ENCODE results near the gene EPS8L3. TPM values are rescaled to one million over a fixed set of nuclear protein-coding genes. Genes with fewer than 3 reads are reported as not detected.

Gene EPS8L3
- total and polyA plus RNA-seq, 9 of the 15 experiments (the other 6 are each of a cell fraction or from before 2014, with no cell fraction given) = 0.09 to 0.42 (median 0.14) TPM; not detected in 5

GRCh38 chr1:109807822-109808680, 44.3 kb upstream of the EPS8L3 start (continued):
- TF ChIP-seq TEAD1 (CRISPR knock-in tag; IDR thresholded peaks at IDR 0.05) (no peak), TEAD4 (IDR thresholded peaks at IDR 0.05; ENCODE audit: low read length) (no peak), TEAD4 (CRISPR knock-in tag; IDR thresholded peaks at IDR 0.05; ENCODE audit: borderline replicate concordance) (no peak), MYC (IDR thresholded peaks at IDR 0.05; ENCODE audit: low read depth, low read length) (no peak), MYC (CRISPR knock-in tag; IDR thresholded peaks at IDR 0.05; ENCODE audit: borderline replicate concordance, low read depth) (no peak), TFAP4 (CRISPR knock-in tag; IDR thresholded peaks at IDR 0.05; ENCODE audit: borderline replicate concordance) (0 out of 2 replicates have a peak, but pooled peaks have one; percentile 13), CEBPG (CRISPR knock-in tag; IDR thresholded peaks at IDR 0.05) (no peak), CEBPG (tag; conservative IDR thresholded peaks at IDR 0.05 in 1 of 2, IDR thresholded peaks at IDR 0.05 in 1 of 2) (no peak), ELK1 (CRISPR knock-in tag; IDR thresholded peaks at IDR 0.05) (no peak), ZBTB7A (IDR thresholded peaks at IDR 0.05; ENCODE audit: borderline replicate concordance, control insufficient read depth, low read depth, low read length) (no peak), KLF10 (CRISPR knock-in tag; IDR thresholded peaks at IDR 0.05) (no peak), ZNF134 (CRISPR knock-in tag; conservative IDR thresholded peaks at IDR 0.05) (no peak), ZNF740 (CRISPR knock-in tag; IDR thresholded peaks at IDR 0.05) (no peak), ZNF740 (tag; IDR thresholded peaks at IDR 0.05) (no peak), MEF2A (IDR thresholded peaks at IDR 0.05; ENCODE audit: control insufficient read depth, low read depth, low read length) (no peak), POLR2AphosphoS2 (IDR thresholded peaks at IDR 0.05; ENCODE audit: low read length) (no peak), ZNF778 (CRISPR knock-in tag; IDR thresholded peaks at IDR 0.05) (no peak), PHF20 (IDR thresholded peaks at IDR 0.05; ENCODE audit: partially characterized antibody) (no peak), MAFG (tag; conservative IDR thresholded peaks at IDR 0.05) (no peak), POLR2A (conservative IDR thresholded peaks at IDR 0.05) (no peak), CREB3L1 (IDR thresholded peaks at IDR 0.05; ENCODE audit: borderline replicate concordance, low read depth) (no peak), BCL6 (CRISPR knock-in tag; IDR thresholded peaks at IDR 0.05) (no peak), CREB3 (tag; conservative IDR thresholded peaks at IDR 0.05; ENCODE audit: low read depth) (no peak)
